ENCODE results near the gene IRAK1.

Gene IRAK1

DNA sequence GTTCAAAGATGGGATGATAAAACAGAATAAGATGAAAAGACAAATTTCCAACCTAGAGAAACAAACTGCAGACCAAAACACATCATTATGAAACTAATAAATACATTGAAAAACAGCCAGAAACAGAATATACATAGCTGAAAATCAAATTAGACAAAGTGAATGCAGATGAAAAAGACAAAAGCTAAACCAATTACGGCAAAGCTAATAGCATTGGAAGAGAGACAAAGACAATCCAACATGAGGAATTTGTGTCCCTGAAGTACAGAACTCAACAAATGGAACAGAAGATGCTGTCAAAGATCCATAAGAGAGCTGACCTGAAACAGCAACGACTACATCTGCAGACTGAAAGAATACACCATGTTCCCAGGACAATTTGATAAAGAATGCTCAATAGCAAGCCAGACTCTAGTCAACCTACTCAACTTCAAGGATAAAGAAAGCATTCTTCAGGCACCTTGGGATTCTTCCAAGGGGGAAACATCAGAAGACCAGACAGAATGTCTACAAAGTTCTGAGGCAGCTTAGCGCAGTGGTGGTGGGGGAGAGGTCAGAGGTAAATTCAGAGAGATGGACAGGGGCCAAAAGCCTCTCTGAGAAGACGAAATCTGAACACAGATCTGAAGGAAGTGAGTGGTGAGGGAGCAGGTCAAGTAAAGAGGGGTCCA lies 27.4 kb upstream of the IRAK1 start:
- H3K27ac ChIP-seq = peak overlapping the region; percentile 95
- TF ChIP-seq, protein P1, sequence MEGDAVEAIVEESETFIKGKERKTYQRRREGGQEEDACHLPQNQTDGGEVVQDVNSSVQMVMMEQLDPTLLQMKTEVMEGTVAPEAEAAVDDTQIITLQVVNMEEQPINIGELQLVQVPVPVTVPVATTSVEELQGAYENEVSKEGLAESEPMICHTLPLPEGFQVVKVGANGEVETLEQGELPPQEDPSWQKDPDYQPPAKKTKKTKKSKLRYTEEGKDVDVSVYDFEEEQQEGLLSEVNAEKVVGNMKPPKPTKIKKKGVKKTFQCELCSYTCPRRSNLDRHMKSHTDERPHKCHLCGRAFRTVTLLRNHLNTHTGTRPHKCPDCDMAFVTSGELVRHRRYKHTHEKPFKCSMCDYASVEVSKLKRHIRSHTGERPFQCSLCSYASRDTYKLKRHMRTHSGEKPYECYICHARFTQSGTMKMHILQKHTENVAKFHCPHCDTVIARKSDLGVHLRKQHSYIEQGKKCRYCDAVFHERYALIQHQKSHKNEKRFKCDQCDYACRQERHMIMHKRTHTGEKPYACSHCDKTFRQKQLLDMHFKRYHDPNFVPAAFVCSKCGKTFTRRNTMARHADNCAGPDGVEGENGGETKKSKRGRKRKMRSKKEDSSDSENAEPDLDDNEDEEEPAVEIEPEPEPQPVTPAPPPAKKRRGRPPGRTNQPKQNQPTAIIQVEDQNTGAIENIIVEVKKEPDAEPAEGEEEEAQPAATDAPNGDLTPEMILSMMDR (conservative IDR thresholded peaks at IDR 0.05) = no peak

DNA sequence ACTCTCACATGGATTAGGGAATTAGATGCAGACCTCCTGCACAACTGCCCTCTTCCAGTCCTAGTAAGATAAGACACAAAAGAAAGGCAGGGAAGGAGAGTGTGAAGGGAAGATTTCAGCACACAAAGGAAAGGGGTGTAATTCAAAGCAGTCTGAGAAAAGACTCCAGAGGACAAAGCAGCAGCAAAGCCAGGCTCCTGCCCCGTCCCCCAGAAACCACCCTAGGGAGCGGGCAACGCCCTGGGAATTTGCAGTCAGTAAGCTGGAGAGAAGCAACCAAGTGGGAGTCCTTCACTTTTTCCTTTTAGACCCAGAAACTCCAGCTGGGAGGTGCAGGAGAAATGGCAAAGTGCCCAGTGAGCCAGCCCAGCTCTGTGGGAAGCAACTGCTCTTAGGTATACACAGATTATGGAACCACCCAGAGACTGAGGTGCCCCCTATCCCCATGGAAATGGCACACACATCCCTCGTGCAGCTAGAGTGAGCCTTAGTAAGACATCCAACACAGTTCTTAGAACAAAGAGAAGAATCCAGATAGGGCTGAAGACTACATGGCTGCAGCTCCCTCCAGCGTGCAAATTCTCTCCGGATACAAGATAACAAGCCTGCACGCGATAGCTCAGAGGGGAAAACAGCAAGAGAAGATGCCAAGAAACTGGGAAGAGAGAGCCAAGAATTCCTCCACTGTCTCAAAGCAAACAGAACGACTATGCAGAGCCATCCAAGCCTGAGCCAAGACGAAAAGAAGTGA lies 26.5 kb upstream of the IRAK1 start:
- peak overlapping the region; percentile 95 for H3K27ac ChIP-seq
- TF ChIP-seq, protein P1 (conservative IDR thresholded peaks at IDR 0.05) = peak; percentile 36

DNA sequence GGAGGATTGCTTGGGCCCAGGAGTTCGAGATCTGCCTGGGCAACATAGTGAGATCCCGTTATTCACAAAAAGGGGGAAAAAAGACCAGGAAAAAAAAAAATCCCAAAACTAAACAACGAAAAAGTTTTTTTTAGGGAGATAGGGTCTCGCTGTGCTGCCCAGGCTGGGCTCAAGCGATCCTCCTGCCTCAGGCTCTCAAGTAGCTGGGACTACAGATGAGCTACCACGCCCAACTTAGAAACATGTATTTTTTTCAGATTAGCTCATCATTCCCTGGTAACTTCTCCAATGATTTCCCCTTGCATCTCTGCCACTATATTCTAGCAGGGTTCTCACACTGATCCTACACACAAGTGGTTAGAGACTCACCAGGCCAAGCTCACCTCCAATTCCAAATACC lies 24.4 kb upstream of the IRAK1 start:
- TF ChIP-seq, protein P1 (conservative IDR thresholded peaks at IDR 0.05) = no peak
- peak overlapping the region; percentile 95 for H3K27ac ChIP-seq

DNA sequence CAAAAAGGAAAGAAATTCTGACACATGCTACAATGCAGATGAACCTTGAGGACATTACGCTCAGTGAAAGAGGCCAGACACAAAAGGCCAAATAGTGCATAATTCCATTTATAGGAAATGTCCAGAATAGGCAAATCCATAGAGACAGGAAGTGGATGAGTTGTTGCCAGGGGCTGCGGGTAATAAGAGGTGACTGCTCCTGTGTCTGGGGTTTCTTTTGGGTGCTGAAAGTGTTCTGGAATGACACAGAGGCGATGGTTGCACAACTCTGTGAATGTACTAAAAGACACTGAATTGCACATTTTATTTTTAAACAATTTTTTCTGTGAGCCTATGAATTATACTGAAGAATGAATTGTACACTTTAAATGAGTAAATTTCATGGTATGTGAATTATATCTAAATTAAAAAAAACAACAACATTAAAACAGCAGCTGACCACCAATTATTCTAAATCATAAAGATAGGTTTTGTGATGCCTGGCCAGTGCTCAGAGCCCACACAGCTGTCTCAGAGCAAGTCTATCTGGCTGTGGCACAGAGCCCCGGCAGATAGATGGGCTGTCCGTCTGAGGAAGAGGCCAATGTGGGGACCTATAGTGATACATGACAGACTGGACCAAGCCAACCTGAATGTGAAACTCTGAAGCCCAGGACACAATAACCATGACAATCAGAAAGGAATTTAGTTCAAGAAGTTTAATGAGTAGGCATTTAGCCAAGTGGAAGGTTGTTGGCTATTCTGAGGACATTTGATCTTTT lies 23.5 kb upstream of the IRAK1 start:
- peak overlapping the region; percentile 95 for H3K27ac ChIP-seq
- TF ChIP-seq, protein P1 (conservative IDR thresholded peaks at IDR 0.05) = no peak

DNA sequence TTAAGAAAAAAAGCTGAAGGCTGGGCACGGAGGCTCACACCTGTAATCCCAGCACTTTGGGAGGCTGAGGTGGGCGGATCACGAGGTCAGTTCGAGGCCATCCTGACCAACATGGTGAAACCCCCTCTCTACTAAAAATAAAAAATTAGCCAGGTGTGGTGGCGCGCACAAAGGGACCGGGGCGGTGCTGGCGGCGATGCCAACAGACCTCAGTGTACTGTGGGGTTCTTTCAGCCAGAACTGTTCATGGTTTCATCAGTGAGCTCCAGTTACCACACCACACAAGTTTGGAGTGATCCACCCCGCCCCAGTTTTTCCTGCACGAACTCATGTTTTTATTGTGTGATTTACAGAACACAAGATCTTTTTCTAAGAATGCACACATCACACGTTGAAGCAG lies 21.2 kb upstream of the IRAK1 start:
- TF ChIP-seq, protein P1 (conservative IDR thresholded peaks at IDR 0.05) = no peak
- no peak overlapping the region for H3K27ac ChIP-seq

DNA sequence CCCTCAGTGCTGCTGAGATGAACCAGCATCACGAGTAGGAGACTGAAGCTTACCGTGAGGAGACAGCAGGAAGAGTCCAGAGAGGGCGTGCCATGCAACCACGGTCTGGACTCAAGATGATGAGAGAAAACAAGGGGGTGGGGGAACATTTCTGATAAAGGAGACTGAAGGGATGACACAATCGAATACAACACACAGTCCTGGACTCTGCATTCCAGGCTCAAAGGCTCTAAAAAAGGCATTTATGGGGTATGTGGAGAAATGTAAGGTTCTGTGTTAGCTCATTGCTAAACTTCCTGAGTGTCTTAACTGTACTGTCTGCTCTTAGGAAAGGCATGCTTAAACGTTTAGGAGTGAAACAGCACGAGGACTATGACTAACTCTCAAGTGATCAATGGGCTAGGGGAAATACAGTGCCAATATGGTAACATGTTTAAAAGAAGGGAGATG lies 20.6 kb upstream of the IRAK1 start:
- H3K27ac ChIP-seq = no peak overlapping the region
- TF ChIP-seq, protein P1 (conservative IDR thresholded peaks at IDR 0.05) = no peak

DNA sequence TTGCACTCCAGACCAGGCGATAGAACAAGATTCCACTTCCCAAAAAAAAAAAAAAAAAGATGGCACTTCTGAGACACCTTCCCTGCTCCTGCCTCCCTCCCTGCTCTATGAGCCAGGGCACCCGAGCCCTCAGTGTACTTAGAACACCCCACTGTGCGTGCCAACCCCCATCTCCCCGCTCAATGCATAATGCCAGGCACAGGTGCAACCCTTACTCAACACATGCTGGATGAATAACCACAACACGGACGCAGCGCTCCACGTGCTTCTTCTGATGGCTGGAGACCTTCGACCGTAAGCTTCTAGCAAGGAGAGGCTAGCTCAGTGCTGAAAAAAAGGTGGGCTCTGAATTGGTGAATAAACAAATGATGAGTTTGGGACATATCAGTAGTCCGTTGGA lies 19.9 kb upstream of the IRAK1 start:
- TF ChIP-seq, protein P1 (conservative IDR thresholded peaks at IDR 0.05) = no peak
- no peak overlapping the region for H3K27ac ChIP-seq
